HK-2 (cell line): ENCODE measurements around the gene AHNAK.
"Not testable (repeated sequence)": the region's sequence is repeated elsewhere in the genome, so short reads cannot be mapped to it uniquely, and the experiment has no call there.

Experiments used
- DNase-seq: peaks from one replicate; pipeline ENCODE4 v3.0.0-alpha.2; 2018; ENCODE audit not compliant: unreplicated experiment

Gene AHNAK

DNA sequence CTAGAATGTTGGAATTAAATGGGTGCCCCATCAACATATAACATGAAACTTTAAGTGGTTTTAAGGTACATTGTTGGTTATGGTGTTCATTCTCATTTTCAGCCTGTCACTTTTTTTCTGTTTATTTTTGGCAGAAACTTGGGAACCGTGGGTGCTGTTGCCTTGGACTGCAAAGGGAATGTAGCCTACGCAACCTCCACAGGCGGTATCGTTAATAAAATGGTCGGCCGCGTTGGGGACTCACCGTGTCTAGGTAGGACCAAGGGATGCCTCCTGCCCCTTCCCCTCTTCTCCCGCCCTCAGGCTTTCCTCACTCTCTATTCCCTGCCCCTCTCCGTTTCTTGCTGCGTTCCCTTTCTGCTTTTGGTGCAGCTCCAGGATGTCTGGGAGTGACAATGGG, 157.6 kb downstream of the AHNAK start:
- no peak for DNase-seq

- DNase-seq = no peak
These were observed 159.2 kb downstream of the AHNAK start for GRCh38 chr11:62387381-62387780.

- DNase-seq = not testable (repeated sequence)
These were observed 160.5 kb downstream of the AHNAK start for GRCh38 chr11:62386083-62386482.

DNA sequence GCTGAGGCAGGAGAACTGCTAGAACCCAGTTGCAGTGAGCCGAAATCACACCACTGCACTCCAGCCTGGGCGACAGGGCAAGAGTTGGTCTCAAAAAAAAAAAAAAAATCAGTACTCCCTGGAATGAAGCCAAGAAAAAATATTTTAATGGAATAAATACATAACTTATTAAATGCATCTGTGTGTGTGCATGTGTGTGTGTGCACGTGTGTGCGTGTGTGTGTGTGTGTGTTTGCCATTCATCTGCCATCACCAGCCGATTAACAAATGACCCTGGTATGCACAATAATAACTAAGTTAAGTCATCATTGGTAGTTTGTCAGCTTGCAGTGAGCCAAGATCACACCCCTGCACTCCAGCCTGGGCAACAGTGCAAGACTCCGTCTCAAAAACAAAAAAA, 162.8 kb downstream of the AHNAK start:
- no peak for DNase-seq
